Measurements from ENCODE around the gene OSBPL2.

Gene OSBPL2

DNA sequence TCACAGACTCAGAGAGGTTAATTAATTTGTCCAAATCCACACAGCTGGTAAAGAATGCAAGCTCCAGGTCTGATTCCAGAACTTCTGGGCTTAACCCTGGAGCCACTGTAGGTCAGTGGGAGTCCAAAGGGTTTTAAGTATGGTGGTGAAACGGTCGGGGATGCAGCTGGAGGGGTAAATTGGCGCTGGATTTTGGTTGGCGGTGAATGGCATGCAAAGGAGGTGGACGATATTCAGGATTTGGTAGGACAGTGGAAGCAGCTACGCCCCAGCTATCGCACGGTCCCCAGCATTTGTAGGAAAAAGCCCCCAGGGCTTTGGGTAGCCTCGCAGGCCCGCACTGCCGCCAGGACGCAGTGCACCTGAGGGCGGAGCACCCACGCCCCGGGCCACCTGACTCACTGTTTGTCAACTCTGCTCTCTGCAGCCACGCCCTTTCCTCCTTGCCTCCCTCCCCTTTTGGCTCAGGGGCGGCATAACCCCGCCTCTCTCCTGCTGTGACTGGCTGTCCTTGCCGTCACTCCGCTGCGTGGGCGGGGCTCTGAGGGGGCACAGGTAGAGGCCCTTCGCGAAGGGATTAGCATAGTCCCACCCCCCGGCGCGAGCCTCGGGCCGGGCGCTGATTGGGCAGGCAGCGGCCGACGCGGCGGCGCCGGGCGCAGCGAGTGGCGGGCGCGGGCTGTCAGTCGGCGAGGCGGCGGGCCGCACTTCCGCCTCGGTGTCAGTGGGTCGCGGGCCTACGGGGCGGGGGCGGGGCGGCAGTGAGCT lies at the start of gene OSBPL2:
Gene OSBPL2 (plus strand): TSS at position 721 of the 768 bp plus-strand sequence. CDS start 17,664 bp downstream, outside the sequence.
- peak; percentile 100 for DNase-seq (ENCODE audit: low read depth)

DNA sequence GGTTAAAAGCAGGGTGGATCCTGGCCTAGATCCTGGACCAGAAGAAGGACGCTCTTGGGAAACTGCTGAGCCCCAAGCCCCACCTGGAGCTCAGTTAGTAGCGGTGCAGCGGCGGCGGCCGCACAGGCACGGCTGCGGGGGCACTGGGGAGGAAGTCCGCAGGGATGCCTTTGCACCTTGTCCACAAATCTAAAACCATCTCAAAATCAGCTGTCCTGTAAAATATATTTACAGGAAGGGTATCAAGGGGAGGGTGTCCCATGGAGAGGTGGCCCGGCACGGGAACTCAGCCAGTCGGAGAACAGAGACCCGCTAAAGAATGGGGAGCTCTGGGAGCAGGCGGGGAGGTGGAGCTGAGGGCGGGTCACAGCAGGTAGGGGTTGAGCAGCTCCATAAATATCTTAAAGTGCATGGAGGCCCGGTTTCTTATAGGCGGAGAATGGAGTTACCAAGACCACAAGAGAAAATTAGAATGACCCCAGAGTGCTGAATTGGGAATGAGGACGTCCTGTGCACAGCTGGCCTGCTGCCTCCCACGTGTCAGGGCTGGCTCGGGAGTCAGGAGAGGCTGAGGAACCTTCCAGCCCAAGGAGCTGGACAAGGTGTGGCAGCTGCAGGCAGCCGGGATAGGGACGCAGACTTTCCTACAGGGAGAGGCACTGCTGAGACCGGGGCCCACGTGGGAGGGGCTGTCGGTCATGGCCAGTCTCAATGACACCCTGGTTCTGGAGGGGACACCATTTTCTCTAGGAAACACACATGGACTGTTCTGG lies 47.5 kb upstream of the OSBPL2 start:
- DNase-seq (ENCODE audit: low read depth), result no peak

DNA sequence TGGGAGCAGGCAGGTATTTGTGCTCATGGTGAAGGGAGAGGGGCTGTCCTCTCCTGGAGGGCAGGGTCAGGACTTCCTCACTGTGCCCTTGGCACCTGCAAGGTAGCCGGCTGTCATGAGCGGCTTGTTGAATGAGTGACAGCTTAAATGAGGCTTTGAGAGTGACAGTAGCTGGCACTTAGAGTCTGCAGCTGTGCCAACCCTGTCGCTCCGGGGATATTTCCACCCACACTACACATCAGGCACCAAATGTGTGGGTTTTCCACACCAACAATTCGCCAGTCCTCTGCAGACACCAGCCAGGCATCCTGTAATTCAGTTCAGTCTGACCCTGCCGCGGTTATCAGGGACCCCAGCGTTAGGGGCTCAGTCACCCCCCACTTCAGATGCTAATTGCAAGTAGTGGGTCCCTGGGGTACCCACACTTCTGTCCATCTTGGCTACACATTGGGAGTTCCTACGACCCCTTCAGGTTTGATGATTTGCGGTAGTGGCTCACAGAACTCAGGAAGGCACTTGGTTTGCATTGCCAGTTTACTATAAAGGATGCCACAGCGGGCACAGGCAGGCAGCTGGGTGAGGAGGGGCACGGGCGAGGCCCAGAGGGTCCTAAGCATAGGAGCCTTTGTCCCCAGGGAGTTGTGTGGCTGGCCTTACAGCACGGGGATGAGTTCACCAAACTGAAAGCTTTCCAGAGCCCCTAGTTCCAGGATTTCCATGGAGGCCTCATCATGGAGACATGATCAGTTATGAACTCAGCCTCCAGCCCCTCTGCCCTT lies 46.4 kb upstream of the OSBPL2 start:
- DNase-seq (ENCODE audit: low read depth), result no peak

DNA sequence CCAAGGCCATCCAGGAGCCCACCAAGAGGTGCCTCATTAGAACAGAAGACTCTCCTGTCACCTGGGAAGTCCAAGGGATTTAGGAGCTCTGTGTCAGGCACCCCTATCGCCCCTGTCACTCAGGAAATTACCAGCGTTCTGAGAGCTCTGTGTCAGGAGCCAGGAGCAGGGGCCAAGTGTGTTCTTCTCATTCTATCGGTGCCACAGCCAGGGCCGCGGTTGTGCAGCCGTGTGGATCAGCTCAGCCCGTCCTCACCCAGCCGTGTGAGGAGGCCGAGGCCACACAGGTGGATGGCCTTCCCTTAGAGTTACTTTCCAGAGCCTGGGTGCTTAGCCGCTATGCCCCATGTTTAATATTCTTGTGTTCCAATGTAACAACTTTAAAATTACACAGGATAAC lies 45.7 kb upstream of the OSBPL2 start:
- no peak for DNase-seq (ENCODE audit: low read depth)

DNA sequence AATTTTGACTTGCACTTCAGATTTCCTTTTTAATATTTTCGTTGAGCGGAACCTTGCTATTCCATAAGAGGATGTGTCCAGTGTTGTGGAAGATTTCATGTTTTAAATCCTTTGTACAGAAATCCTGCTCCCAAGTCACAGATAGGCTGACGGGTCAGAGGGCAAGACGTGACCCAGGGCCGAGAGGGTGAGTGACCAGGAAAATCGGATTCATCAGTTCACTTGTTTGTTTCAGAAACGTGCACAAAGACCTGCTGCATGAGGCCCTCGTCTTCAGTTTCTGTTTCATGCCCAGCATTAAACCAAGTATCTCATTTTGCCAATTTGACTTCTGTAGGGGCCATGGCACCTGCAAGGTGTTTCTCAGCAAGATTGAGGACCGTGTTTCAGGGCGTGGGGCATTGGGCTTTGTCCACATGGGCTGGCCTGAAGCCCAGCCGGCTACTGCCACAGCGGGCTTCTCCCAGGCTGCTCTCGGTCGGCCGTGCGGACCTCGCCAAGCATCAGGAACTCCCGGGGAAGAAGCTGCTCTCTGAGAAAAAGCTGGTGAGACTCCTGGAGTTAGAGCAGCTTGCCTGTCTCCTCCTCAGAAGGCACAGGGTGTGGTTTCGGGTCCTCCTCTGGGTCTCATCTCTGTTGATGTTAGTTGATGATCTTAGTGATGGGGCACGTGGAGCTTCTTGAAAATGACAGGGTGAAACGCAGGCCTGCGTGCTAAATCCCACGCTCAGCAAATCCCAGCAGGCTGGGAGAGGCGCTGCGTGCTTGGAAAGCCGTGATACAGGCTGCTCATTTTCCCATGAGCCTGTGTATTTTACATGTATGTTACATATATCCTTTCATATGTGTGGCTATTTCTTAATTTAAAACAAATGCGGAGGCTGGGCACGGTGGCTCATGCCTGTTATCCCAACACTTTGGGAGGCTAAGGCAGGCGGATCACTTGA lies 45.0 kb upstream of the OSBPL2 start:
- no peak for DNase-seq (ENCODE audit: low read depth)

DNA sequence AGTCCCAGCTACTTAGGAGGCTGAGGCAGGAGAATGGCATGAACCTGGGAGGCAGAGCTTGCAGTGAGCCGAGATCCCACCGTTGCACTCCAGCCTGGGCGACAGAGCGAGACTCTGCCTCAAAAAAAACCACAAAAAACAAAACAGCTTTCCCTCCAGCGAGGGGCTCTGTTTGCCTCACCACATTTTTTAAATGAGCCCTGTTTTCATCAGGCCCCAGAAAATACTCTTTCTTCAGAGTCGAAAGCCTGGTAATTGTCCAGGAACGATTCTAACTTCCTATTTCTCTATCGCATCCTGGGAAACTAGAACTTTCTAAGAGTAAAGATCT lies 43.3 kb upstream of the OSBPL2 start:
- no peak for DNase-seq (ENCODE audit: low read depth)

DNA sequence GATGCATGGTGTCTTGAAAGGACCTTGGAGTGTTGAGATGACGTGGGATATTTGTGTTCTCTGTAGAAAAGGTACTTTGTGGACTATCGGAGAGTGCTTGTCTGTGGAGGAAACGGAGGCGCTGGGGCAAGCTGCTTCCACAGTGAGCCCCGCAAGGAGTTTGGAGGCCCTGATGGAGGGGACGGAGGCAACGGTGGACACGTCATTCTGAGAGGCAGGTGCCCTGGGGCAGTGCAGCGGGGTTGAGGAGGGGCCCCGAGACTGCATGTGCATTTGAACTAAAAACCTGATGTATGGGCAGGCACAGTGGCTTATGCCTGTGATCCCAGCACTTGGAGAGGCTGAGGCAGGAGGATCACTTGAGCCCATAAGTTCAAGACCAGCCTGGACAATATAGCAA lies 42.6 kb upstream of the OSBPL2 start:
- no peak for DNase-seq (ENCODE audit: low read depth)

DNA sequence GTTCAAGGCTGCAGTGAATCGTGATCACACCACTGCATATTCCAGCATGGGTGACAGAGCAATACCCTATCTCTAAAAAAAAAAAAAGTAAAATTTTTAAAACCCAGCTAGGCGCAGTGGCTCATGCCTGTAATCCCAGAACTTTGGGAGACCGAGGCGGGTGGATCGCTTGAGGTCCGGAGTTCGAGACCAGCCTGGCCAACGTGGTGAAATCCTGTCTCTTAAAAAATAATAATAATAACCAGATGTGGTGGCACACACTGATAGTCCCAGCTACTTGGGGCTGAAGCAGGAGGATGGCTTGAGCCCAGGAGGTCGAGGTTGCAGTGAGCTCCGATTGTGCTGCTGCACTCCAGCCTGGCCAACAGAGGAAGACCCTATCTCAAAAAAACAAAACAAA lies 42.0 kb upstream of the OSBPL2 start:
- DNase-seq (ENCODE audit: low read depth), result no peak

DNA sequence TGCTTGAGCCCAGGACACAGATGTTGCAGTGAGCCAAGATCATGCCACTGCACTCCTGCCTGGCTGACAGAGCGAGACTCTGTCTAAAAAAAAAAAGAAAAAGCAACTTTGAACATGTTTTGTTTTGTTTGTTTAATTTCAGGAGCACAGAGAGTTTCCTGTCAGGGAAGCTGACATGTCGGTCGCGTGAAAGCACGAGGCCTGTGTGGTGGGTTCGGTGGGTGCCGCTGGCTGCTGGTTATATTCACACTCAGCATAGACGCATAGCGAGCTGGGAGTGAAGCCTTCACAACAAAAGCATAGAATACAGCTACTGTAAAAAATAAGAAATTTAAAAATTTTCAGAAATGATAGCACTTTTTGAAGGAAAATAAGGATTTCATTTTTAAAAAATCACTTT lies 41.0 kb upstream of the OSBPL2 start:
- DNase-seq (ENCODE audit: low read depth), result no peak

DNA sequence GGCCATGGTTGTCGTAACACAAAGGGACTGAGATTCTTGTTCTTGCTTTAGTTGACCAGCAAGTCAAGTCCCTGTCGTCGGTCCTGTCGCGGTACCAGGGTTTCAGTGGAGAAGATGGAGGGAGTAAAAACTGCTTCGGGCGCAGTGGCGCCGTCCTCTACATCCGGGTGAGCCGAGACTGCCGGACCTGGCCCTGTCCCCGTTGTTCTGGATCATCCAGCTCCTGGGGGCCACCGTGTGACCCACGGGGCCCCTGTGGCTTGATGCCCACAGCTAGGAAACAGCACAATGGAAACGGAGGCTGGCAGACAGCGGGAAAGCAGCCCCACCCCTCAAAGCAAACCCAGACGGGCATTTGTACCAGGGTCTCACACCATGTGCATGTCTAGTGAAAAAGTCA lies 40.5 kb upstream of the OSBPL2 start:
- DNase-seq (ENCODE audit: low read depth), result no peak

DNA sequence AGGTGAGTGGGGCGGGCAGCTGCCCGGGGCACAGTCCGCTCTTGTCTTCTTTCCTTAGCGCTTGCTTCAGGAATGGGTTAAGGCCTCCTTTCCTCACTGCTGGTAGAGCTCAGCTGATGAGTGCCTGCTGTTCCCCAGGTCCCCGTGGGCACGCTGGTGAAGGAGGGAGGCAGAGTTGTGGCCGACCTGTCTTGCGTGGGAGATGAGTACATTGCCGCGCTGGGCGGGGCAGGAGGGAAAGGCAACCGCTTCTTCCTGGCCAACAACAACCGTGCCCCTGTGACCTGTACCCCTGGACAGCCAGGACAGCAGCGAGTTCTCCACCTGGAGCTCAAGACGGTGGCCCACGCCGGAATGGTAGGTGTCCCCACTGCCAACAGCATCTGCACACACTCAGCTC lies 39.8 kb upstream of the OSBPL2 start:
- no peak for DNase-seq (ENCODE audit: low read depth)

DNA sequence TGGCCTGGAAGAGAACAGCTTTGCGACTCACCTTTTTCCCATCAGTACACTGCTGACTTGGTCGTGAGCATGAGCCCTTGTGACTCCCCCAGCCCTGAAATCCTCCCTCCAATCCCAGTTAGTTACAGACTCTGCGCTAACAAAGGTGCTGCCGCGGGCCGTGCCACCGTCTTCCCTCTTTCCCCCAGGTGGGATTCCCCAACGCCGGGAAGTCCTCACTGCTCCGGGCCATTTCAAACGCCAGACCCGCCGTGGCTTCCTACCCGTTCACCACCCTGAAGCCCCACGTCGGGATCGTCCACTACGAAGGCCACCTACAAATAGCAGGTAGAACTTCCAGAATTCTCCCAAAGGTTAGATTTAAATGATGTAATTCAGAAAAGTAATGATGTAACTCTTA lies 39.4 kb upstream of the OSBPL2 start:
- no peak for DNase-seq (ENCODE audit: low read depth)

DNA sequence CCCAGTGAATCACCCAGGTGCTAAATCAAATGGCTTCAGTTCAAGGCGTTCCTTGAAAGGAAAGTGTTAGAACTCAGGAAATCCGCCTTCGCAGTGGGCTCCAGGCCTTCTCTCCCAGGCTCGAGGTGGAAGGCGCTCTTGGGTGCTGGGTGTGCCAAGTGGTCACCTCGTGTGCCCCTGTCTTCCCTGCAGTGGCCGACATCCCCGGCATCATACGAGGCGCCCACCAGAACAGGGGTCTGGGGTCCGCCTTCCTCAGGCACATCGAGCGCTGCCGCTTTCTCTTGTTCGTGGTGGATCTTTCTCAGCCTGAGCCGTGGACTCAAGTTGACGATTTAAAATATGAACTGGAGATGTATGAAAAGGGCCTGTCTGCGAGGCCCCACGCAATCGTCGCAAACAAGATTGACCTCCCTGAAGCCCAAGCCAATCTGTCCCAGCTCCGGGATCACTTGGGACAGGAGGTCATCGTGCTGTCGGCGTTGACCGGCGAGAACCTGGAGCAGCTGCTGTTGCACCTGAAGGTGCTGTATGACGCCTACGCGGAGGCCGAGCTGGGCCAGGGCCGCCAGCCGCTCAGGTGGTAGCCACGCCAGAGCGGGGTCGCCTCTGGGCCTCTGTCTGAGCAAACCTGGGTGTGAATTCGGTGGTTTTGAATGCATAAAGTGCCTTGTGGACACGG lies 37.7 kb upstream of the OSBPL2 start:
- DNase-seq (ENCODE audit: low read depth), result no peak

DNA sequence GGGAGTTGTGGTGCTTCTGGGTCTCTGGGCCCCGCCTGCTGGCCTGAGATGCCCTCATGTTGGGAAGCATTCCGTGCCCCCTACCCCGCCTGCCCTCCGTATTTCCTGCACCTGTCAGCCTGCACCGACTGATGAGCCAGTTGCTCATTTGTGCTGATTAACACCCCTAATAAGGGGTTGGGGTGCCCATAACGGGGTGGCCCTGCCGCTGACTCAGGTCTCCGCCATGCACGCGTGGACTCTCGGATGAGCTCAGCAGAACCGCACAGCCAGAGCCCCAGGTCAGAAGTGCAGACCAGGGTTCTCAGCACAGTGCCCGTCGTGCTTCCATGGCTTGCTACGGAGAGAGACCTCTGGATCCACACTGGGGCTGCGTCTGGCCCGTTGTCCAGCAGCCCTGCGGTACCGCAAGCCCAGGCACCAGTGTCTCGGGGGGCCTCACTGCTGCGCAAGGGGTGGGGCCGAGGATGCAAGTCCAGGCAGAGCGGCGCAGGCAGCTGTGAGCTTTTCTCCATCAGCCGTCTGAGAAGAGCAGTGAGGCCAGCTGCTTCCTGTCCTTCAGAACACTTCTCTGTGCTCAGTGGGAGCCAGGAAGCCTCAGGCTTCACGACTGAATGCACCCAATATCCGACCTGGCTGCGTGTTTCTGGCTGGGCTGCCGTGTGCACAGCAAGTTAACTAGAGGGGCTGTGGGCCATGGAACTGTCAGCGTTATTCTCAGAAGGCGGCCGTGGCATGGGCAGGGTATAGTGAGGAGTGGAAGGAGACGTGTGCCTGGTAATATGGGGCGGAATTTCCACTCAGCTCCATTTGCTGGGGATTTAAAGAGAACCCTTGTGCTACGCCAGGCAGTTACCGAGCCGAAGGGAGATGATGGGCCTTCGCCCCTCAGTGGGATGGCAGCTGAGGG lies 36.9 kb upstream of the OSBPL2 start:
- no peak for DNase-seq (ENCODE audit: low read depth)

DNA sequence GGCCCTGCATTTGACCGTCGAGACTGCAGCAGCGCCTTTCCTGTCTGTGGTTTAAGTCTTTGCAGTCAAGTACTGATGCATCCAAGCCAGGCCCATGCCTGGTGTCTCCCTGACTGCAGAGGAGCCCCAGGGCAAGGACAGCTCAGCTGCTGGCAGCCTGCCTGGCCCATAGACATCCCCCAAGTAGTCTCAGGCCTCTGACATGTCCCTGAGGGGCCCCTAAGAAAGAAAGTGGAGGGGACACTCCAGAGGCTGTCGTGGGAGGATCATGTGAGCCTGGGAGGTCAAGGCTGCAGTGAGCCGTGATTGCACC lies 36.3 kb upstream of the OSBPL2 start:
- DNase-seq (ENCODE audit: low read depth), result no peak

DNA sequence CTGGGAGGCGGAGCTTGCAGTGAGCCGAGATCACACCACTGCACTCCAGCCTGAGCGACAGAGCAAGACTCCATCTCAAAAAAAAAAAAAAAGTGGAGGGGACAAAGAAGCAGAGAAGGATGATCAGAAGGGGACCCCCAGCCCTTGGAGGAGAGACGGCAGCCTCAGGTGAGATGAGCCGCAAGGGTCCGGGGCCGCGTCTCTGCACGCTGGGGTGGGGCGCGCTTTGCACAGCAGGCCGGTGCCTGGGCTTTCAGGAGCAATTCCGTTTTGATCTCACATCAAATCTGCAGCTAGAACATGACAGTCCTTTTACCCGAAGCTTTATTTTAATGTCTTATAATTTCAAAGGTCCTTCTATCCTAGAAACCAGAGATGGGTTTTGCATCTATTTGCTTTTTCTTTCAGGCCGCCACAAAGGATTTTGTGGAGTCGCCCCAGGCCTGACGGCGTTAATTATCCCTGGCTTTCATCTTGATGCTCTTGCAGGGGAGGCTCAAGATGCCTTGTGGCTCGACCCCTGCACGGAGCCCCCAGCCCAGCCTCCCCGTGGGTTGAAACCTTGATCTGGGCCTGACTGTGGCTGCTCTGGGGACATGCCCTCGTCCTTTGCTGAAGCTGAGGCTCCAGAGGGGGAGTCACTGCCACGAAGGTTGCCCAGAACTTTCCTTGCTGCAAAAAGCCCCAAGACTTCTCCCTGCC lies 35.5 kb upstream of the OSBPL2 start:
- DNase-seq (ENCODE audit: low read depth), result no peak

DNA sequence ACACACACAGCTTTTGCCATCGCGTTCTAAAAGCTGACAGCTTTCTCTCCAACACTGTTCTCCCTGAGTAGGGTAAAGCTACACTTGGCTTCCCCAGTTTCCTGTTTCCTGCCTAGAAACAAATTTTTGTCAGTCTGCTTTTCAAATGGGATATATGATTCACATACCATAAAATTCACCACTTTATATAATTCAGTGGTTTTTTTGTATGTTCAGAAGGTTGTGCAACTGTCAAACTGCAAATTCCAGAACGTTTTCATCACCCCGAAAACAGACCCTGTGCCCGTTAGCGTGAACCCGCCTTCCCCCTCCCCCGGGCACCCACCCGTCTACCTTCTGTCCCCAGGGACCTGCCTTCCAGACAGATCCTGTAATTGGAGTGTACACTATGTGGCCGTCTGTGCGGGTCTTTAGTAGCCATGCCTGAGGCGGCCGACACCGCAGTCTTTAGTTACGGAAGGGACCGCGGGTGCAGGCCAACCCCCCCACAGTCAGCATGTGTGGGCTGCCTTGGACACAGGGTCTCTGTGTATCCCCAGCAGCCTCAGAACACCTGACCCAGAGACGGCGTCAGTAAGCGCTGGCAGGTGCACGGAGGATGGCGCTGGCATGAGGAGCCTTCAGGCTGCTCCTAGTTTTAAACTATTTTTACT lies 34.8 kb upstream of the OSBPL2 start:
- no peak for DNase-seq (ENCODE audit: low read depth)

DNA sequence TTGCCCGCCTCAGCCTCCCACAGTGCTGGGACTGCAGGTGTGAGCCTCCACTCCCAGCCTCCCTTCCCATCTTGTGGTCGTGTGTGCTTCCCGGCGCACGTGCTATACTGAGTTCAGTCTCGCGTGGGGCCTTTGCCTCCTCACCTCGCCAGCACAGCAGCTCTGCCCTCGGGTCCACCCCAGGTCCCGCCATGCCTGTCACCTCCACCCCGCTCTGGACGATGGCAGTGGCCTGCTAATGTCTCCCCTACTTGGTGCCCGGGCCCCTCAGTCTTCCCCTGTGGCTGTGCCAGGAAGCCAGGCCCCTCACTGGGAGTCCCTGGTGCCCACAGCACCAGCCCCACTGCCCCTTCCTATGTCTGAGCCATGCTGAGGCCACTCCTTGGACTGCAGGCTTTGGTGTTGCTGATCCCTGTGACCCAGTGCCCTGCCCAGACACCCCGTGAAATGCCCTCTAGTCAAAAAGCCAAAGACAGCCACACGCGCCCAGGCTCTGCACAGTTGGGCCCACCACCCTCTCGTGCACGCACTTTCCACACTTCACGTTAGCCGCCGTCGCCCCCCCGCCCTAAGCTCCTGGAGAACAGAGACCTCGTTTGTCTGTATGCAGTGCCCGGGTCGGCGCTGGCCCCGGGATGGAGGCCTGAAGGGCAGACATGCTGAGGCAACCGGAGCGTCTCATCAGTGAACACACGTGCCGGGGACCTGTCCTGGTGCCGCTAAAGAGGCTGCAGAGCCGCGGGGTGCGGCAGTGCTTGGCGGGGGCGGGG lies 32.5 kb upstream of the OSBPL2 start:
- no peak for DNase-seq (ENCODE audit: low read depth)
